Type B pancreatic cell (in vitro differentiated cells): Measurements from ENCODE around the gene ZNF479. TPM values are rescaled to one million over a fixed set of nuclear protein-coding genes. Genes with fewer than 3 reads are reported as not detected.
"Not testable (repeated sequence)": the region's sequence is repeated elsewhere in the genome, so short reads cannot be mapped to it uniquely, and the experiment has no call there.

ENCODE experiments used
- DNase-seq: peaks from one replicate; pipeline ENCODE4 v3.0.0; 2021; ENCODE audit warnings: mixed read lengths; ENCODE audit not compliant: unreplicated experiment; ENCODE audit errors: extremely low spot score
- H3K27ac Mint-ChIP-seq: 2 replicates; pipeline ENCODE4 v1.8.0; 2021; ENCODE audit warnings: mild to moderate bottlenecking, mixed read lengths
- H3K27me3 Mint-ChIP-seq: 2 replicates; pipeline ENCODE4 v1.8.0; 2021; ENCODE audit warnings: mixed read lengths
- H3K36me3 Mint-ChIP-seq: 2 replicates; pipeline ENCODE4 v1.8.0; 2021; ENCODE audit warnings: mixed read lengths
- H3K4me1 Mint-ChIP-seq: one replicate; pipeline ENCODE4 v1.8.0; 2021; ENCODE audit warnings: mixed read lengths; ENCODE audit not compliant: unreplicated experiment
- H3K4me3 Mint-ChIP-seq: 2 replicates; pipeline ENCODE4 v1.8.0; 2021; ENCODE audit warnings: mild to moderate bottlenecking, mixed read lengths
- H3K9me3 Mint-ChIP-seq: 2 replicates; pipeline ENCODE4 v1.8.0; 2021; ENCODE audit warnings: mixed read lengths
- total RNA-seq: library from RNA; stranded (reverse); gene quantifications from 2 replicates; pipeline ENCODE4 v1.2.1, GENCODE V29; 2021; ENCODE audit warnings: low replicate concordance
- TF ChIP-seq, protein P1 (sequence below): fragments of 200-600 bp; sonication (generic); conservative IDR thresholded peaks from 2 replicates; pipeline ENCODE4 v1.5.0; 2021; ENCODE audit warnings: antibody characterized with exemption, mild to moderate bottlenecking

Gene ZNF479
- total RNA-seq, 1 donor from 2014 or later: not detected

DNA sequence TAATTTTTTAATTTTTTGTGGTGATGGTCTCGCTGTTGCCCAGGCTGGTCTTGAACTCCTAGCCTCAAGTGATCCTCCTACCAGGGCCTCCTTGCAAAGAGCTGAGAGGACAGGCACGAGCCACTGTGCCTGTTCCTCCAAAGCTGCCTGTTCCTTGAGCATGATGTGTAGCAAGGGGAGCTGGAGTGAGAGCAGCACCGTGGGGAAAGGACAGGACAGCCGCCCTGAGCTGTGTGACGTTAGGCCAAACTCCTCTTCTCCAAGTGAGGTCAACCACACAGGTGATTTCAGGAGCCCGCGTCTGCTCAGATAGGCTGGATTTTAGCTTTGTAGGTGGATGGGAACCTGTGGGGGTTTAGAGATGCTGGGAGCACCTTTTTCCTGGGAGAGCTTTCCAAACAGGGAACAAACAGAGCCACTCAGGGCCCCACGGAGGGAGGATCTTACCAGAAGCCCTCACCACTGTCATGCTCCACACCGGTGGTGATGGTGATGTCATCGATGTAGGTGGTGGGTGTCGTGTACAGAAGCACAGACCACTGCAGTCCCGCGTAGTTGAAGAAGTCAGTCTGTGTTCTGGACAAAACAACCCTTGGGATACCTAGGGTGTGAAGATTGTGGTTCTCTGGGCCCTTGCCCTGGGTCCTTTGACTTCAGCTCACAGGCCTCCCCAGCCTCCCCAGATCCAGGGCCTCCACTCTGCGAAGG lies 44.8 kb upstream of the ZNF479 start:
- H3K27ac Mint-ChIP-seq: no peak overlapping the region
- H3K4me1 Mint-ChIP-seq: no peaks in the 10 kb centered on the region
- no peaks in the 10 kb centered on the region for H3K36me3 Mint-ChIP-seq
- H3K9me3 Mint-ChIP-seq: peaks cover 4% of the 10 kb centered on the region
- no peaks in the 10 kb centered on the region for H3K27me3 Mint-ChIP-seq
- H3K4me3 Mint-ChIP-seq: no peak overlapping the region
- DNase-seq: no peak
- TF ChIP-seq, protein P1, sequence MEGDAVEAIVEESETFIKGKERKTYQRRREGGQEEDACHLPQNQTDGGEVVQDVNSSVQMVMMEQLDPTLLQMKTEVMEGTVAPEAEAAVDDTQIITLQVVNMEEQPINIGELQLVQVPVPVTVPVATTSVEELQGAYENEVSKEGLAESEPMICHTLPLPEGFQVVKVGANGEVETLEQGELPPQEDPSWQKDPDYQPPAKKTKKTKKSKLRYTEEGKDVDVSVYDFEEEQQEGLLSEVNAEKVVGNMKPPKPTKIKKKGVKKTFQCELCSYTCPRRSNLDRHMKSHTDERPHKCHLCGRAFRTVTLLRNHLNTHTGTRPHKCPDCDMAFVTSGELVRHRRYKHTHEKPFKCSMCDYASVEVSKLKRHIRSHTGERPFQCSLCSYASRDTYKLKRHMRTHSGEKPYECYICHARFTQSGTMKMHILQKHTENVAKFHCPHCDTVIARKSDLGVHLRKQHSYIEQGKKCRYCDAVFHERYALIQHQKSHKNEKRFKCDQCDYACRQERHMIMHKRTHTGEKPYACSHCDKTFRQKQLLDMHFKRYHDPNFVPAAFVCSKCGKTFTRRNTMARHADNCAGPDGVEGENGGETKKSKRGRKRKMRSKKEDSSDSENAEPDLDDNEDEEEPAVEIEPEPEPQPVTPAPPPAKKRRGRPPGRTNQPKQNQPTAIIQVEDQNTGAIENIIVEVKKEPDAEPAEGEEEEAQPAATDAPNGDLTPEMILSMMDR: no peak

DNA sequence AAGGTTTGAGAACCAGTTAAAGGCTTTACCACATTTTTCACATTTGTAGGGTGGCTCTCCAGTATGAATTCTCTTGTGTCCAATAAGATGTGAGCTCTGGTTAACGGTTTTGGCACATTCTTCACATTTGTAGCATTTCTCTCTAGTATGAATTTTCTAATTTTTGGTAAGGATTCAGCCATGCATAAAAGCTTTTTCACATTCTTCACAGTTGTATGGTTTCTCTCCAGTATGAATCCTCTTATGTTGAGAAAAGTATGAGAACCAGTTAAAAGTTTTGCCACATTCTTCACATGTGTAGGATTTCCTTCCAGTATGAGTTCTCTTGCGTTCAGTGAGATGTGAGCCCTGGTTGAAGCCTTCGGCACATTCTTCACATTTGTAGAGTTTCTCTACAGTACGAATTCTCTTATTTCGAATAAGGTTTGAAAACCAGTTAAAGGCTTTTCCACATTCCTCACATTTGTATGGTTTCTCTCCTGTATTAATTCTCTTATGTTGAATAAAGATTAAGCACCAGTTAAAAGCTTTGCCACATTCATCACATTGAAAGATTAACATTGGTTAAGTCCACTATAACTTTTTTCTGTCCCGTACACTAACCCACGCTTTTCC lies 33.2 kb upstream of the ZNF479 start:
- Mint-ChIP-seq H3K4me3 (no peak overlapping the region), H3K27ac (no peak overlapping the region), H3K9me3 (peaks cover 4% of the 10 kb centered on the region), H3K27me3 (no peaks in the 10 kb centered on the region), H3K4me1 (no peaks in the 10 kb centered on the region), H3K36me3 (no peaks in the 10 kb centered on the region)
- TF ChIP-seq, protein P1: no peak
- no peak for DNase-seq

DNA sequence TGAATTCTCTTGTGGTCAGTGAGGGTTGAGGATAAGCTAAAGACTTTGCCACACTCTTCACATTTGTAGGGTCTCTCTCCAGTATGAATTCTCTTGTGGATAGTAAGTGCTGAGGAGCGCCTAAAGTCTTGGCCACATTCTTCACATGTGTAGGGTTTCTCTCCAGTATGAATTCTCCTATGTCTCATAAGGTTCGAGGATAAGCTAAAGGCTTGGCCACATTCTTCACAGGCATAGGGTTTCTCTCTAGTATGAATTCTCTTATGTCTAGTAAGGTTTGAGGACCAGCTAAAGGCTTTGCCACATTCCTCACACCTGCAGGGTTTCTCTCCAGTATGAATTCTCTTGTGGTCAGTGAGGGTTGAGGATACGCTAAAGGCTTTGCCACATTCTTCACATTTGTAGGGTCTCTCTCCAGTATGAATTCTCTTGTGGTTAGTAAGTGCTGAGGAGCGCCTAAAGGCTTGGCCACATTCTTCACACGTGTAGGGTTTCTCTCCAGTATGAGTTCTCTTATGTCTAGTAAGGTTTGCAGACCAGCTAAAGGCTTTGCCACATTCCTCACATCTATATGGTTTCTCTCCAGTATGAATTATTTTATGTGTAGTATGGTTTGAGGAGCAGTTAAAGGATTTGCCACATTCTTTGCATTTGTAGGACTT lies 12.0 kb downstream of the ZNF479 start:
- not testable (repeated sequence) for H3K27ac Mint-ChIP-seq, H3K4me3 Mint-ChIP-seq, H3K4me1 Mint-ChIP-seq, DNase-seq, H3K9me3 Mint-ChIP-seq, H3K27me3 Mint-ChIP-seq, H3K36me3 Mint-ChIP-seq
